ENCODE results near the gene FRMD6.
"Not testable (repeated sequence)": the region's sequence is repeated elsewhere in the genome, so short reads cannot be mapped to it uniquely, and the experiment has no call there.

GRCh38 chr14:51633298-51633697 lies 18.4 kb upstream of the FRMD6 start:
- TF ChIP-seq LEF1 (IDR thresholded peaks at IDR 0.05; ENCODE audit: borderline replicate concordance); NFRKB (IDR thresholded peaks at IDR 0.05); CTBP1 (IDR thresholded peaks at IDR 0.05; ENCODE audit: borderline replicate concordance); SP1 (IDR thresholded peaks at IDR 0.05); FOXM1 (IDR thresholded peaks at IDR 0.05; ENCODE audit: borderline replicate concordance); SUZ12 (IDR thresholded peaks at IDR 0.05); ELF4 (IDR thresholded peaks at IDR 0.05); FOXK2 (IDR thresholded peaks at IDR 0.05): not testable (repeated sequence)
